ENCODE measurements around the gene SPA17.

DNA sequence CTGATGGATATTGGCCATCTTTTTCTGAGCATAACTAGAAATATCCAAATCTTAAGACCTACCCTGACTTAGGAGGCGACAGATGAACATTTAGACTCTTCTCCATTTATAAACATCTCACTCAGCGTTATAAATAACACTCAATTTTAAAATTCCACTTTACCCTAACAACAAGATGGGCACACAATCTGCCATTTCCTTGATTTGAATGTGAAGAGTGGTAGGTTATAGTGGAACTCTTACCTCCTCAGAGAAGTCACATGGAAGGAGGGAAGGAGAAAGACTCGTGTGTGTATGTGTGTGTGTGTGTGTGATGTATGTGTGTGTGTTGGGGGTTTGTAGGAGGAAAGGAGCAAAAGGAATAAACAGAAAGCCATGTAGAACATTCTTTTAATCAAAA is 15.2 kb upstream of the SPA17 start:
- TF ChIP-seq, protein P1, sequence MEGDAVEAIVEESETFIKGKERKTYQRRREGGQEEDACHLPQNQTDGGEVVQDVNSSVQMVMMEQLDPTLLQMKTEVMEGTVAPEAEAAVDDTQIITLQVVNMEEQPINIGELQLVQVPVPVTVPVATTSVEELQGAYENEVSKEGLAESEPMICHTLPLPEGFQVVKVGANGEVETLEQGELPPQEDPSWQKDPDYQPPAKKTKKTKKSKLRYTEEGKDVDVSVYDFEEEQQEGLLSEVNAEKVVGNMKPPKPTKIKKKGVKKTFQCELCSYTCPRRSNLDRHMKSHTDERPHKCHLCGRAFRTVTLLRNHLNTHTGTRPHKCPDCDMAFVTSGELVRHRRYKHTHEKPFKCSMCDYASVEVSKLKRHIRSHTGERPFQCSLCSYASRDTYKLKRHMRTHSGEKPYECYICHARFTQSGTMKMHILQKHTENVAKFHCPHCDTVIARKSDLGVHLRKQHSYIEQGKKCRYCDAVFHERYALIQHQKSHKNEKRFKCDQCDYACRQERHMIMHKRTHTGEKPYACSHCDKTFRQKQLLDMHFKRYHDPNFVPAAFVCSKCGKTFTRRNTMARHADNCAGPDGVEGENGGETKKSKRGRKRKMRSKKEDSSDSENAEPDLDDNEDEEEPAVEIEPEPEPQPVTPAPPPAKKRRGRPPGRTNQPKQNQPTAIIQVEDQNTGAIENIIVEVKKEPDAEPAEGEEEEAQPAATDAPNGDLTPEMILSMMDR (IDR thresholded peaks at IDR 0.05) = no peak
- TF ChIP-seq POLR2A (IDR thresholded peaks at IDR 0.05) = no peak
